Activated CD4-positive, alpha-beta T cell treated with anti-CD3 and anti-CD28 coated beads for 24 hours (primary cell): ENCODE measurements around the gene CPED1.
"Not testable (repeated sequence)": the region's sequence is repeated elsewhere in the genome, so short reads cannot be mapped to it uniquely, and the experiment has no call there.

Experiments
- DNase-seq, 2 donors: peaks; one replicate each; pipeline ENCODE4 v3.0.0-alpha.2; 2020; ENCODE audit warnings: low read depth in 2 of 2

Gene CPED1

GRCh38 chr7:121069346-121070100 lies 81.0 kb downstream of the CPED1 start:
- DNase-seq, result no peak

GRCh38 chr7:121071132-121071531 lies 82.6 kb downstream of the CPED1 start:
- DNase-seq, result no peak

- no peak for DNase-seq
Measured at GRCh38 chr7:121071662-121072061, 83.2 kb downstream of the CPED1 start.

- no peak for DNase-seq
Measured at GRCh38 chr7:121072826-121073225, 84.3 kb downstream of the CPED1 start.

- DNase-seq, result no peak
Measured at GRCh38 chr7:121073463-121074099, 85.1 kb downstream of the CPED1 start.

- DNase-seq, result not testable (repeated sequence)
Measured at GRCh38 chr7:121075424-121075841, 86.9 kb downstream of the CPED1 start.

- DNase-seq, result no peak
Measured at GRCh38 chr7:121075952-121076349, 87.4 kb downstream of the CPED1 start.

- DNase-seq, result no peak
Measured at GRCh38 chr7:121076350-121077164, 88.0 kb downstream of the CPED1 start.

GRCh38 chr7:121077165-121077630 lies 88.7 kb downstream of the CPED1 start:
- no peak for DNase-seq

GRCh38 chr7:121078701-121079227 lies 90.3 kb downstream of the CPED1 start:
- DNase-seq, result no peak

GRCh38 chr7:121079425-121080169 lies 91.1 kb downstream of the CPED1 start:
- no peak for DNase-seq

GRCh38 chr7:121080257-121080912 lies 91.9 kb downstream of the CPED1 start:
- no peak for DNase-seq

GRCh38 chr7:121080913-121081326 lies 92.4 kb downstream of the CPED1 start:
- no peak for DNase-seq

GRCh38 chr7:121081327-121081936 lies 92.9 kb downstream of the CPED1 start:
- no peak for DNase-seq

- DNase-seq, result no peak
Measured at GRCh38 chr7:121082400-121083101, 94.0 kb downstream of the CPED1 start.

GRCh38 chr7:121083138-121083789 lies 94.8 kb downstream of the CPED1 start:
- no peak for DNase-seq

GRCh38 chr7:121083790-121084251 lies 95.3 kb downstream of the CPED1 start:
- no peak for DNase-seq

- no peak for DNase-seq
Measured at GRCh38 chr7:121084256-121084655, 95.7 kb downstream of the CPED1 start.

- DNase-seq, result no peak
Measured at GRCh38 chr7:121084748-121085336, 96.3 kb downstream of the CPED1 start.
